GM19023 (cell line): ENCODE measurements around the gene APEX1.
"Not testable (repeated sequence)": the region's sequence is repeated elsewhere in the genome, so short reads cannot be mapped to it uniquely, and the experiment has no call there.

ENCODE experiments used
- ATAC-seq: cut with Tn5 transposase; IDR thresholded peaks from one replicate; pipeline ENCODE4 v1.9.1; 2021; ENCODE audit warnings: mild to moderate bottlenecking, moderate library complexity; ENCODE audit not compliant: unreplicated experiment

APEX1 gene

DNA sequence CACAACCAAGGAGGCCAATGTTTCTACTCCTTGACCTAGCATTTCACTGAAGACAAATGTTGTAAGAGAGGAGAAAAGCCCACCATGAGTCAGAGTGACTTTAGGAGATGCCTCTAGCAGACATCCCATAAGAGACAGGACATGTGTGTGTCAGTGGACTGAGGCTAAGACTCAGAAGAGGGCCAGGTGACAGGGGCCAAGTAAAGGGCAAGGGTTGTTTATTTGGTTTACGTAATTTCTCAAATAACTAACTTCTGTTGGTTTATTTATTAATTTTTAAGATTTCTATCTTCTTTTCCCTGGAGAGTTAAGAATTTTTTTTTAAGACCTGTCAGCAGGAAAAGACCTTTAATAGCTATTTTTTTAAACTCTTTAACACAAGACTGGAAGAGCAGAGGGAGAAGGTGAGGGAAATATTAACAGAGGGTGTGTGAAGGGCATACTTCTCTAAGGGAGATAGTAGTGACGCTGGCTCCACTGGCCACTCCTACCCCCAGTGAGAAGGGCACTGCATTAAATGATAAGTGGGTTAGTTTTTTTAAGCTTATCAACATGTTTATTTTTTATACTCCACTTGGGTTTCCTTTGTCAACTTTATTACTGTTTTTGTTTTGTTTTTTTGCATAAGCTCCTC lies 17.6 kb downstream of the APEX1 start:
- ATAC-seq: no peak

DNA sequence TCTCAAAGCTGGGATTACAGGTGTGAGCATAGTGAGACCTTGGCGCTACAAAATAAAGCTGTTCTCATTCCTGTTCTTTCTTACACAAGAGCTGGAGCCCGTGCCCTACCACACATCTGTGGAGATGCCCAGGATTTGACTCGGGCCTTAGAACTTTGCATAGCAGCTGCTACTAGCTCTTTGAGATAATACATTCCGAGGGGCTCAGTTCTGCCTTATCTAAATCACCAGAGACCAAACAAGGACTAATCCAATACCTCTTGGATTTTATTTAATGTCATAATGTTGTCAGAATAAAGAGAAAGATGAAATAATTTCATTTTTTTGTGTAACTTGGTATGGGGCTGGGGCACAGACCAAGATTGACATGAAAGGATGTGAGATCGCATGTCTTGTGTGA lies 21.8 kb downstream of the APEX1 start:
- ATAC-seq: no peak

- ATAC-seq: no peak
Observed at GRCh38 chr14:20477211-20477876, 22.3 kb downstream of the APEX1 start.

- no peak for ATAC-seq
Observed at GRCh38 chr14:20478894-20479293, 23.9 kb downstream of the APEX1 start.

GRCh38 chr14:20482382-20482781 lies 27.4 kb downstream of the APEX1 start:
- no peak for ATAC-seq

DNA sequence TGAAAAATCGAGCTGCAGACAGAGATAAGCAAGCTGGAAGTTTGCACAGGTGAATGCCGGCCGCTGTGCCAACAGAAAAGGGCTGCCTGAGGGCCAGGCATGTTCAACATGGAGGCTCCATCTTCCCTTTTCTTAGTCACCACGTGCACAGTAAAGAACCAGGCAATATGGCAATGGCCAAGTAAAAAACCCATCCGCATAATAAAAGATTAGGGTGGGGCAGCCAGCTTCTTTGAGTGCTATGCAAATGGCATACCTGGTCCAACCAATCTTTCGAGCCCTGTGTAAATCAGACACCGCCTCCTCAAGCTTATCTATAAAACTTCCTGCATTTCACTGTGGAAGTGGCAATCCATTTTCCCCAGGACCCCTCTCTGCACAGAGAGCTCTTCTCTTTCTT lies 30.9 kb downstream of the APEX1 start:
- no peak for ATAC-seq

GRCh38 chr14:20486684-20487395 lies 31.8 kb downstream of the APEX1 start:
- no peak for ATAC-seq

DNA sequence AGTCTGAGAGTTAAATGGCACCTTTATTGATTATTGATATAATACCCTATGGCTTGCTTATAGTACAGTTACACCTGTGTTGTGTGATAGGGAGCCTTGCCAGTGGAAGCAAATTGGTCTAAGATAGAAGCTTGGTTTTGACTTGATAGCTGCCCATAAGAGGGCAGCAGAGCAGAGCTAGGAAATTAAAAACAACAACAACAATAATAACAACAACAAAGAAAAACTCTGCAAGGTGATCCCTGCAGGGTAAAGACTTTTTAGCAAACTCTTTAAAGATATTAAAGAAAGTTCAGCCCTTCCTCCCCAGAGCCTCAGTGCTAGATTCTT lies 32.3 kb downstream of the APEX1 start:
- ATAC-seq: no peak

- peak; percentile 46 for ATAC-seq
Observed at GRCh38 chr14:20489093-20489994, 34.3 kb downstream of the APEX1 start.

GRCh38 chr14:20490563-20490962 lies 35.5 kb downstream of the APEX1 start:
- ATAC-seq: no peak

- no peak for ATAC-seq
Observed at GRCh38 chr14:20492486-20492885, 37.5 kb downstream of the APEX1 start.

- no peak for ATAC-seq
Observed at GRCh38 chr14:20493634-20494033, 38.6 kb downstream of the APEX1 start.

- ATAC-seq: no peak
Observed at GRCh38 chr14:20494935-20495766, 40.1 kb downstream of the APEX1 start.

- ATAC-seq: no peak
Observed at GRCh38 chr14:20498622-20499021, 43.6 kb downstream of the APEX1 start.

DNA sequence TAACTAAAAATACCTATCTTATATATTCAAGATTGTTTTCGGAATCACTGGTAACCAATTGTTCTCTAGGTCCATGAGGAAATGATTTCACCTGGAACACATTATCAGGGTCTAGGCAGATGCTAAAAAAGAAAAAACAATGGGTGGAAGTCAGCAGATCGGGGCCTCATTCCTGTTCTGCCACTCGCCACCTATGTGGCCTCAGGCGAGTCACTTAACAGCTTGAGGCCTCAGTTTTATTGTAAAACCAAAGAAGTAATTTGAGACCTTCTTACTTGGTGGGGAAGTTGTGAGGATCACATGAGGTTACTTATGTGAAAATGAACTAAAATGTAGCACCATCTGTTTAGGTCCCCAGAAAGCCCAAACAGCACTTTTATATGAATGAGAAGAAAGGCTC lies 44.1 kb downstream of the APEX1 start:
- no peak for ATAC-seq

DNA sequence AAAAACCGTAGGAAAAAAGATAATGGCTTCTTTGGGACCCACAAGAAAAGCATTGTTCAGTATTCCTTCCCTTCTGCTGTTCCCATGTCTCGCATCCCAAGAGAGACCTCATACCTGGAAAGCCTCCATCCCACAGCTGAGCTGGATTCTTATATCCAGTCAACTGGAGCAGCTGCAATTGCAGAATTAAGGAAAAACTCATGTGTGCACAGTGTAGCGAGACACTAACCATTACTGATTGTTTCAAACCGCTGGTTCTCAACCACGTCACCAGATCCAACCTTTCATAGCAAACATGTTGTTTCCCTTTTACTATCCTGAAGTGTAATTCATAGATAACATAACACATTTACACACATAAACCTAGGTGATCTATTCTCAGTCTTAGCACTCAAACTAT lies 44.9 kb downstream of the APEX1 start:
- no peak for ATAC-seq

DNA sequence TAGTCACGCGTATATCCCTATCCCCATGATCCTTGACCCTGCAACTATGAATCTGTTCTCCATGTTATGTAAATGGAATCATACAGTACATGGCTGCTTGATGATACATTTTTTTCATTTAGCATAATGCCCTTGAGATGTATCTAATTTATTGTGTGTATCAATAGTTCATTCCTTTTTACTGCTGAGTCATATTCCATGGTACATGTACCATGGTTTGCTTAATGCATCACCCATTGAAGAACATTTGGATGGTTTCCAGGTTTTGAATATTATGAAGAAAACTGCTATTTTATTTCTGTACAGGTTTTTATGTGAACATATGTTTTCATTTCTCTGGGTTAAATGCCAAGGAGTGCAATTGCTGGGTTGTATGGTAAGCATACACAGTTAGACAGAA lies 46.3 kb downstream of the APEX1 start:
- no peak for ATAC-seq

DNA sequence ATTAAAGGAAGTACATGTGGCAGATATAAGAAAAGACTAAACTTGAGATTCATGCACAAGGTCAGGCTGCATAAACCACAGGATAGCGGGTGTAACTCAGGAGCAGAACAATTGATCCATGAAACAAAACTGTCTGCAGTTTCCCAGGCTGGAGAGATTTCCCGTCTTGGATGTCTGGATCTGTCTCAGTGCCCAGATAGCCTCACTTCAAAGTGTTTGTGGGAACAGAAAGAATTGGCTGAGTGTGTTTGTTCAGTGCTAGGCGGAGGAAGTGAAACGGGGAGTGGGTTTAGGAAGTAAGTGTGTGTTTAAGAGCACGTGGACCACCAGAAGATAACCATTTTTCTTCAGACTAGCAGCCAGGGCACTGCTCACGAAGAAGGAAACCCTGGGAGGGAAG lies 48.9 kb downstream of the APEX1 start:
- no peak for ATAC-seq

- not testable (repeated sequence) for ATAC-seq
Observed at GRCh38 chr14:20506276-20506675, 51.2 kb downstream of the APEX1 start.

DNA sequence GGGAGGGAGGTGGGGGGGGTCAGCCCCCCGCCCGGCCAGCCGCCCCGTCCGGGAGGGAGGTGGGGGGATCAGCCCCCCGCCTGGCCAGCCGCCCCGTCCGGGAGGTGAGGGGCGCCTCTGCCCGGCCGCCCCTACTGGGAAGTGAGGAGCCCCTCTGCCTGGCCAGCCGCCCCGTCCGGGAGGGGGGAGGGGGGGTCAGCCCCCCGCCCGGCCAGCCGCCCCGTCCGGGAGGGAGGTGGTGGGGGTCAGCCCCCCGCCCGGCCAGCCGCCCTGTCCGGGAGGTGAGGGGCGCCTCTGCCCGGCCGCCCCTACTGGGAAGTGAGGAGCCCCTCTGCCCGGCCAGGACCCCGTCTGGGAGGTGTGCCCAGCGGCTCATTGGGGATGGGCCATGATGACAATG lies 51.7 kb downstream of the APEX1 start:
- ATAC-seq: not testable (repeated sequence)
